Neural progenitor cell (in vitro differentiated cells): Measurements from ENCODE around the gene CRB2. TPM values are rescaled to one million over a fixed set of nuclear protein-coding genes. Genes with fewer than 3 reads are reported as not detected.

Experiments used
- DNase-seq: peaks from one replicate; pipeline ENCODE4 v3.0.0-alpha.2; 2016; ENCODE audit warnings: low spot score
- H2AFZ ChIP-seq: fragments of 200-600 bp; sonication (generic); replicated peaks from 2 replicates; pipeline ENCODE4 v1.6.1; 2016; ENCODE audit warnings: antibody characterized with exemption
- H3F3A ChIP-seq: fragments of 200-600 bp; sonication (generic); 2 replicates; pipeline ENCODE4 v1.6.1; 2016; ENCODE audit warnings: antibody characterized with exemption, low read depth
- H3K27ac ChIP-seq: fragments of 200-600 bp; sonication (generic); 2 replicates; pipeline ENCODE4 v1.5.1; 2016; ENCODE audit warnings: mild to moderate bottlenecking
- H3K27me3 ChIP-seq: fragments of 200-600 bp; sonication (generic); 2 replicates; pipeline ENCODE4 v1.6.1; 2016; ENCODE audit warnings: mild to moderate bottlenecking, moderate library complexity
- H3K36me3 ChIP-seq: fragments of 200-600 bp; sonication (generic); 2 replicates; pipeline ENCODE4 v1.5.1; 2016
- H3K4me1 ChIP-seq: fragments of 200-600 bp; sonication (generic); 2 replicates; pipeline ENCODE4 v1.6.1; 2016; ENCODE audit warnings: mixed run types
- H3K4me2 ChIP-seq: fragments of 200-600 bp; sonication (generic); 2 replicates; pipeline ENCODE4 v1.6.1; 2016
- H3K4me3 ChIP-seq: fragments of 200-600 bp; sonication (generic); 2 replicates; pipeline ENCODE4 v1.5.1; 2016
- H3K79me2 ChIP-seq: fragments of 200-600 bp; sonication (generic); 2 replicates; pipeline ENCODE4 v1.6.1; 2016; ENCODE audit warnings: low read depth
- H3K9ac ChIP-seq: fragments of 200-600 bp; sonication (generic); 2 replicates; pipeline ENCODE4 v1.6.1; 2016
- H3K9me3 ChIP-seq: fragments of 200-600 bp; sonication (generic); 2 replicates; pipeline ENCODE4 v1.5.1; 2016; ENCODE audit warnings: low read depth
- H4K20me1 ChIP-seq: fragments of 200-600 bp; sonication (generic); 2 replicates; pipeline ENCODE4 v1.6.1; 2016; ENCODE audit warnings: low read depth
- H3K27ac Mint-ChIP-seq: 3 replicates; pipeline ENCODE4 v1.8.0; 2021; ENCODE audit warnings: mixed read lengths
- H3K27me3 Mint-ChIP-seq: 2 replicates; pipeline ENCODE4 v1.8.0; 2022; ENCODE audit warnings: low read depth, mild to moderate bottlenecking, inconsistent platforms, moderate library complexity, mixed read lengths; ENCODE audit not compliant: insufficient read depth
- H3K36me3 Mint-ChIP-seq: 3 replicates; pipeline ENCODE4 v1.8.0; 2021; ENCODE audit warnings: mixed read lengths
- H3K4me1 Mint-ChIP-seq: 3 replicates; pipeline ENCODE4 v1.8.0; 2021; ENCODE audit warnings: mixed read lengths
- H3K4me3 Mint-ChIP-seq: 3 replicates; pipeline ENCODE4 v1.8.0; 2021; ENCODE audit warnings: mild to moderate bottlenecking, moderate library complexity, mixed read lengths
- H3K9me3 Mint-ChIP-seq: 3 replicates; pipeline ENCODE4 v1.8.0; 2020; ENCODE audit warnings: mixed read lengths
- CTCF ChIP-seq: fragments of 200-600 bp; sonication (generic); IDR thresholded peaks from 2 replicates; pipeline ENCODE4 v1.5.1; 2017; ENCODE audit warnings: antibody characterized with exemption, mild to moderate bottlenecking
- EZH2 ChIP-seq: fragments of 200-600 bp; sonication (generic); IDR thresholded peaks from 2 replicates; pipeline ENCODE4 v1.6.1; 2017; ENCODE audit warnings: antibody characterized with exemption, mild to moderate bottlenecking, moderate library complexity
- EZH2phosphoT487 ChIP-seq: fragments of 200-600 bp; sonication (generic); IDR thresholded peaks from 2 replicates; pipeline ENCODE4 v1.6.1; 2017; ENCODE audit warnings: antibody characterized with exemption
- total RNA-seq: library from RNA; depleted of rRNA; stranded (reverse); fragments of >200 nt; gene quantifications from 2 replicates; pipeline ENCODE4 v1.2.3, GENCODE V29; 2015; ENCODE audit warnings: low replicate concordance

CRB2 gene
- total RNA-seq, 1 donor from 2014 or later, result 18.5 TPM

GRCh38 chr9:123419721-123420591 is 64.0 kb downstream of the CRB2 start:
- H3K27ac Mint-ChIP-seq, result peak overlapping the region; percentile 62
- no peak overlapping the region for H3K27ac ChIP-seq
- no peak overlapping the region for H3K9ac ChIP-seq
- peaks cover 10% of the 10 kb centered on the region for H3K36me3 Mint-ChIP-seq
- peaks cover 57% of the 10 kb centered on the region for H3K4me1 Mint-ChIP-seq
- H3K4me2 ChIP-seq, result peak overlapping the region; percentile 35
- H3K9me3 Mint-ChIP-seq, result no peaks in the 10 kb centered on the region
- no peaks in the 10 kb centered on the region for H3K79me2 ChIP-seq
- no peaks in the 10 kb centered on the region for H3K36me3 ChIP-seq
- peaks cover 44% of the 10 kb centered on the region for H3K4me1 ChIP-seq
- no peak for DNase-seq
- TF ChIP-seq CTCF, result no peak
- no peak for TF ChIP-seq EZH2
- TF ChIP-seq EZH2phosphoT487, result no peak
- no peak overlapping the region for H3K4me3 Mint-ChIP-seq
- H3F3A ChIP-seq, result no peaks in the 10 kb centered on the region
- H3K27me3 ChIP-seq, result no peaks in the 10 kb centered on the region
- H3K27me3 Mint-ChIP-seq, result peaks cover 6% of the 10 kb centered on the region
- no peak overlapping the region for H3K4me3 ChIP-seq
- no peak overlapping the region for H2AFZ ChIP-seq
- H3K9me3 ChIP-seq, result no peaks in the 10 kb centered on the region
- H4K20me1 ChIP-seq, result peaks cover 18% of the 10 kb centered on the region

GRCh38 chr9:123420592-123421111 is 64.7 kb downstream of the CRB2 start:
- TF ChIP-seq EZH2phosphoT487 (no peak), EZH2 (no peak), CTCF (no peak)
- H2AFZ ChIP-seq, result no peak overlapping the region
- peak; percentile 45 for DNase-seq
- no peaks in the 10 kb centered on the region for H3K9me3 ChIP-seq
- H3K36me3 ChIP-seq, result no peaks in the 10 kb centered on the region
- H3K4me2 ChIP-seq, result peak overlapping the region; percentile 35
- Mint-ChIP-seq H3K4me3 (no peak overlapping the region), H3K27ac (peak overlapping the region; percentile 62), H3K4me1 (peaks cover 61% of the 10 kb centered on the region), H3K27me3 (peaks cover 6% of the 10 kb centered on the region), H3K9me3 (no peaks in the 10 kb centered on the region), H3K36me3 (peaks cover 10% of the 10 kb centered on the region)
- H3F3A ChIP-seq, result no peaks in the 10 kb centered on the region
- H3K4me1 ChIP-seq, result peaks cover 46% of the 10 kb centered on the region
- H3K79me2 ChIP-seq, result no peaks in the 10 kb centered on the region
- no peak overlapping the region for H3K4me3 ChIP-seq
- peaks cover 18% of the 10 kb centered on the region for H4K20me1 ChIP-seq
- no peak overlapping the region for H3K9ac ChIP-seq
- H3K27me3 ChIP-seq, result no peaks in the 10 kb centered on the region
- no peak overlapping the region for H3K27ac ChIP-seq

- H3K4me1 ChIP-seq, result peaks cover 46% of the 10 kb centered on the region
- Mint-ChIP-seq H3K36me3 (peaks cover 10% of the 10 kb centered on the region), H3K27me3 (peaks cover 10% of the 10 kb centered on the region), H3K4me1 (peaks cover 67% of the 10 kb centered on the region), H3K4me3 (no peak overlapping the region), H3K27ac (peak overlapping the region; percentile 40), H3K9me3 (no peaks in the 10 kb centered on the region)
- no peak overlapping the region for H2AFZ ChIP-seq
- no peak for DNase-seq
- no peak overlapping the region for H3K4me3 ChIP-seq
- H3K27ac ChIP-seq, result no peak overlapping the region
- H4K20me1 ChIP-seq, result peaks cover 18% of the 10 kb centered on the region
- H3K27me3 ChIP-seq, result no peaks in the 10 kb centered on the region
- TF ChIP-seq EZH2 (no peak), EZH2phosphoT487 (no peak), CTCF (no peak)
- no peaks in the 10 kb centered on the region for H3K9me3 ChIP-seq
- H3K36me3 ChIP-seq, result no peaks in the 10 kb centered on the region
- no peaks in the 10 kb centered on the region for H3K79me2 ChIP-seq
- H3K4me2 ChIP-seq, result peak overlapping the region; percentile 27
- H3F3A ChIP-seq, result no peaks in the 10 kb centered on the region
- H3K9ac ChIP-seq, result no peak overlapping the region
Observed at GRCh38 chr9:123421186-123421585, 65.2 kb downstream of the CRB2 start.
